ENCODE measurements around the gene TM2D1. TPM values are rescaled to one million over a fixed set of nuclear protein-coding genes. Genes with fewer than 3 reads are reported as not detected.
"Not testable (repeated sequence)": the region's sequence is repeated elsewhere in the genome, so short reads cannot be mapped to it uniquely, and the experiment has no call there.

Gene TM2D1
- total RNA-seq, 1 experiment from 2014 or later, result 27.2 TPM

- DNase-seq (ENCODE audit: low spot score), result no peak
- no TSS peak for BruUV-seq (replicated peaks)
- ChIA-PET POLR2A (ENCODE audit: low non-redundant PET) (no interaction called here), CTCF (no interaction called here)
- intact Hi-C loops (cut with micrococcal nuclease; ENCODE audit: unreplicated experiment), result no loop called here
- peaks cover 7% of the 10 kb centered on the region for H3K36me3 ChIP-seq (ENCODE audit: insufficient read depth, low read length, poor library complexity, severe bottlenecking)
- H3K4me3 ChIP-seq (ENCODE audit: low read depth, low read length, poor library complexity, severe bottlenecking), result no peak overlapping the region
- no peaks in the 10 kb centered on the region for H3K9me3 ChIP-seq (ENCODE audit: low read depth, low read length, poor library complexity, severe bottlenecking)
- no peaks in the 10 kb centered on the region for H3K27me3 ChIP-seq (replicated peaks; ENCODE audit: insufficient read depth, low read depth, low read length, poor library complexity)
- no peak overlapping the region for H3K27ac ChIP-seq (ENCODE audit: low read depth, low read length, poor library complexity, severe bottlenecking)
- TF ChIP-seq EZH2 (IDR thresholded peaks at IDR 0.05; ENCODE audit: borderline replicate concordance, low read depth, low read length, poor library complexity, severe bottlenecking), result no peak
- no peak for TF ChIP-seq CTCF (conservative IDR thresholded peaks at IDR 0.05; ENCODE audit: low read depth, low read length)
- H3K4me1 ChIP-seq (ENCODE audit: insufficient read depth, low read length, poor library complexity, severe bottlenecking), result no peaks in the 10 kb centered on the region
Observed at GRCh38 chr1:61682891-61683290, 42.0 kb downstream of the TM2D1 start.

- BruUV-seq (replicated peaks), result no TSS peak
- H3K36me3 ChIP-seq (ENCODE audit: insufficient read depth, low read length, poor library complexity, severe bottlenecking), result peaks cover 7% of the 10 kb centered on the region
- H3K27ac ChIP-seq (ENCODE audit: low read depth, low read length, poor library complexity, severe bottlenecking), result no peak overlapping the region
- H3K4me1 ChIP-seq (ENCODE audit: insufficient read depth, low read length, poor library complexity, severe bottlenecking), result no peaks in the 10 kb centered on the region
- TF ChIP-seq CTCF (conservative IDR thresholded peaks at IDR 0.05; ENCODE audit: low read depth, low read length) (no peak), EZH2 (IDR thresholded peaks at IDR 0.05; ENCODE audit: borderline replicate concordance, low read depth, low read length, poor library complexity, severe bottlenecking) (no peak)
- CTCF ChIA-PET, result no interaction called here
- H3K4me3 ChIP-seq (ENCODE audit: low read depth, low read length, poor library complexity, severe bottlenecking), result no peak overlapping the region
- no peaks in the 10 kb centered on the region for H3K27me3 ChIP-seq (replicated peaks; ENCODE audit: insufficient read depth, low read depth, low read length, poor library complexity)
- POLR2A ChIA-PET (ENCODE audit: low non-redundant PET), result no interaction called here
- intact Hi-C loops (cut with micrococcal nuclease; ENCODE audit: unreplicated experiment), result no loop called here
- H3K9me3 ChIP-seq (ENCODE audit: low read depth, low read length, poor library complexity, severe bottlenecking), result no peaks in the 10 kb centered on the region
- no peak for DNase-seq (ENCODE audit: low spot score)
Observed at GRCh38 chr1:61680500-61680899, 44.4 kb downstream of the TM2D1 start.

GRCh38 chr1:61676881-61677280 is 48.1 kb downstream of the TM2D1 start:
- intact Hi-C loops (cut with micrococcal nuclease; ENCODE audit: unreplicated experiment); H3K27ac ChIP-seq (ENCODE audit: low read depth, low read length, poor library complexity, severe bottlenecking); DNase-seq (ENCODE audit: low spot score); H3K27me3 ChIP-seq (replicated peaks; ENCODE audit: insufficient read depth, low read depth, low read length, poor library complexity); H3K4me3 ChIP-seq (ENCODE audit: low read depth, low read length, poor library complexity, severe bottlenecking); CTCF ChIA-PET; H3K9me3 ChIP-seq (ENCODE audit: low read depth, low read length, poor library complexity, severe bottlenecking); POLR2A ChIA-PET (ENCODE audit: low non-redundant PET); H3K4me1 ChIP-seq (ENCODE audit: insufficient read depth, low read length, poor library complexity, severe bottlenecking); BruUV-seq (replicated peaks); H3K36me3 ChIP-seq (ENCODE audit: insufficient read depth, low read length, poor library complexity, severe bottlenecking): not testable (repeated sequence)

GRCh38 chr1:61674221-61674620 is 50.7 kb downstream of the TM2D1 start:
- Histone ChIP-seq H3K4me1 (ENCODE audit: insufficient read depth, low read length, poor library complexity, severe bottlenecking) (no peaks in the 10 kb centered on the region), H3K9me3 (ENCODE audit: low read depth, low read length, poor library complexity, severe bottlenecking) (no peaks in the 10 kb centered on the region), H3K27ac (ENCODE audit: low read depth, low read length, poor library complexity, severe bottlenecking) (no peak overlapping the region), H3K36me3 (ENCODE audit: insufficient read depth, low read length, poor library complexity, severe bottlenecking) (no peaks in the 10 kb centered on the region), H3K4me3 (ENCODE audit: low read depth, low read length, poor library complexity, severe bottlenecking) (no peak overlapping the region), H3K27me3 (replicated peaks; ENCODE audit: insufficient read depth, low read depth, low read length, poor library complexity) (no peaks in the 10 kb centered on the region)
- intact Hi-C loops (cut with micrococcal nuclease; ENCODE audit: unreplicated experiment), result no loop called here
- DNase-seq (ENCODE audit: low spot score), result no peak
- ChIA-PET CTCF (no interaction called here), POLR2A (ENCODE audit: low non-redundant PET) (no interaction called here)
- BruUV-seq (replicated peaks), result no TSS peak
- TF ChIP-seq EZH2 (IDR thresholded peaks at IDR 0.05; ENCODE audit: borderline replicate concordance, low read depth, low read length, poor library complexity, severe bottlenecking), result no peak
- no peak for TF ChIP-seq CTCF (conservative IDR thresholded peaks at IDR 0.05; ENCODE audit: low read depth, low read length)

Measured in A673 (cell line).